Breast epithelium (tissue), 3 donors: Measurements from ENCODE around the gene TAF15.

Experiments used
- POLR2AphosphoS5 ChIP-seq, 3 donors: sonication (generic); formaldehyde crosslinking; IDR thresholded peaks; one replicate each; pipeline ENCODE4 v1.6.1; 2017; ENCODE audit warnings: antibody characterized with exemption in 3 of 3
- TF ChIP-seq, protein P1 (sequence below), 3 donors: fragments of 450-650 bp; IDR thresholded peaks; one replicate each; pipeline ENCODE4 v1.5.1; 2016 to 2017; ENCODE audit warnings: antibody characterized with exemption in 3 of 3, mild to moderate bottlenecking in 3 of 3, moderate library complexity in 3 of 3

DNA sequence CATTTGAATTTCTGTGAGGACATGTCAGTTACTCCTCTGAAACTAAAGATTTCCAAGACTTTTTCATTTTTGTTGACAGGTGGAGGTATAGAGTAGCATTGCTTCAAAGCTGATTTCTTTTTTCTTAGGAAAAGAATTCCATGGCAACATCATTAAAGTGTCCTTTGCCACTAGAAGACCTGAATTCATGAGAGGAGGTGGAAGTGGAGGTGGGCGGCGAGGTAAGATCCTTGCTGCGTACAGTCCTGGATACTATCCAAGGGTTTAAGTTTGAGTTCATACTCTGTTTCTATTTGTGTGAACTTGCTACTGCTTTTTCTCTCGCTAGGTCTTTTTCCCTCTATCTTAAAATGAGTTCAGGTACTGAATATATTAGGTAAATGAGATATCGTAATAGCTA lies 33.0 kb downstream of the TAF15 start:
- TF ChIP-seq, protein P1, sequence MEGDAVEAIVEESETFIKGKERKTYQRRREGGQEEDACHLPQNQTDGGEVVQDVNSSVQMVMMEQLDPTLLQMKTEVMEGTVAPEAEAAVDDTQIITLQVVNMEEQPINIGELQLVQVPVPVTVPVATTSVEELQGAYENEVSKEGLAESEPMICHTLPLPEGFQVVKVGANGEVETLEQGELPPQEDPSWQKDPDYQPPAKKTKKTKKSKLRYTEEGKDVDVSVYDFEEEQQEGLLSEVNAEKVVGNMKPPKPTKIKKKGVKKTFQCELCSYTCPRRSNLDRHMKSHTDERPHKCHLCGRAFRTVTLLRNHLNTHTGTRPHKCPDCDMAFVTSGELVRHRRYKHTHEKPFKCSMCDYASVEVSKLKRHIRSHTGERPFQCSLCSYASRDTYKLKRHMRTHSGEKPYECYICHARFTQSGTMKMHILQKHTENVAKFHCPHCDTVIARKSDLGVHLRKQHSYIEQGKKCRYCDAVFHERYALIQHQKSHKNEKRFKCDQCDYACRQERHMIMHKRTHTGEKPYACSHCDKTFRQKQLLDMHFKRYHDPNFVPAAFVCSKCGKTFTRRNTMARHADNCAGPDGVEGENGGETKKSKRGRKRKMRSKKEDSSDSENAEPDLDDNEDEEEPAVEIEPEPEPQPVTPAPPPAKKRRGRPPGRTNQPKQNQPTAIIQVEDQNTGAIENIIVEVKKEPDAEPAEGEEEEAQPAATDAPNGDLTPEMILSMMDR (IDR thresholded peaks at IDR 0.05): no peak
- no peak for TF ChIP-seq POLR2AphosphoS5 (IDR thresholded peaks at IDR 0.05)
